Testis (tissue), 2 donors: ENCODE results near the gene ETV7.

Experiments used
- CTCF ChIP-seq, 3 experiments: fragments of 450-650 bp in 2 of 3; fragments of 200-600 bp in 1 of 3; sonication (generic) in 1 of 3; IDR thresholded peaks; one replicate each; pipeline ENCODE4 v1.5.1; 2016 to 2019; ENCODE audit warnings: antibody characterized with exemption in 3 of 3, mild to moderate bottlenecking in 2 of 3, moderate library complexity in 1 of 3
- POLR2A ChIP-seq: fragments of 450-650 bp; IDR thresholded peaks from one replicate; pipeline ENCODE4 v1.6.1; 2017; ENCODE audit warnings: antibody characterized with exemption, mild to moderate bottlenecking, moderate library complexity

- TF ChIP-seq CTCF (IDR thresholded peaks at IDR 0.05) (no peak), POLR2A (no peak)
Observed at GRCh38 chr6:36345681-36346466, 41.6 kb downstream of the ETV7 start.
